NCI-H1436 treated with DMSO at 0.1 percent for 48 hours (cell line): ENCODE data around the gene ALDH1L1.

Experiments used
- DNase-seq: peaks from one replicate; lab custom pipeline; 2025; lab: John Stamatoyannopoulos, UW

The ALDH1L1 gene

DNA sequence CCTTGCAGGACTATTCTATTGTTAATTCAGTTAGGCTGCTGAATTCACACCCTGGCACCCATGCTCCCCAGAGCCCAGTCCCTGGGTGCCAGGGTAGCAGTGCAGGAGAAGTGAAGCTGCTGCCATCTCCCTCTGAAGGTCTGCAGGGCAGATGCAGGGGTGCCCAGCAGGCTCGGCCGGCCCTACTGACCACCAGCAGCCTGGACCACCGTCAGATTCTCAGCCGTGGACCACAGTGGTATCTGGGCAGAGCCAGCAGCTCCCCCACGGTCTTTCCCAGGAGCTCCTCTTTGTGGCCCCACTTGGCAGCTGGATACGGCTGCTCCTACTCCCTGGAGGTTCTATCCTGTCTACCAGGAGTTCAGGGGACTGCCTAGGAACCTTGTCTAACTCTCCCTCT lies 46.8 kb downstream of the ALDH1L1 start:
- DNase-seq, result no peak

DNA sequence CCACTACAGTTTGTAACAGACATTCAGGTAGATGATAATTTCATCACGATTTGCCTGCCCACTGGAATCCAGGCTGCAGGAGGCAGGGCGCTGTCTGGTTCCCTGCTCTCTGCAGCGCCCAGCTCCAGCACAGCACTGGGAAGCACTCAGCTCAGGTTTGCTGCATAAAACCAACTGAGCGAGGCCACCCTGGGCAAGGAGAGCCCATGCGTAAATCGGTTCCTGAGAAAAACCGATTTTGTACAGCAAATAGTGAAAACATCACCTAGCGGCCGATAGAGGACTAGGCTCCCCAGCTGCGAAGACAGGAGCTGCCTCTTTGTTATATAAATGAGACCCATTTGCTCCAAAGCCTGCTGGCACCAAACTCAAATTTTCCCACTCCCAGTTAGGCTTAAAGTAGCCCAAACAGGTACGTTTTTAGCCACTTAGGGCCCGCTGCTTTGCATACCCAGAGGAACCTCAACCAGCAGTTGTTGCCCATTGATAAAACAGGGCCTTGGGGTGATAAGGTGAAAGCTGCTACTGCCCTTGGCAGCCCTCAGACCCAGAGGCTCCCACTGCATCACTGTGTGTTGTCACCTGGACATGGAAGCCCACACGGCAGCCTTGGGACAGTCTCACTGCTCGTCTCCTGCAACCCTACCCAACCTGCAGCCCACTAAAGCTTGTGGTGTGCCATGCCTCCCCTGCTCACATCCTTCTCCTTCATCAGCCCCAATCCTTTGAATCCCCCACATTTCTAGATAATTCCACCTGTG lies 47.5 kb downstream of the ALDH1L1 start:
- DNase-seq, result no peak

DNA sequence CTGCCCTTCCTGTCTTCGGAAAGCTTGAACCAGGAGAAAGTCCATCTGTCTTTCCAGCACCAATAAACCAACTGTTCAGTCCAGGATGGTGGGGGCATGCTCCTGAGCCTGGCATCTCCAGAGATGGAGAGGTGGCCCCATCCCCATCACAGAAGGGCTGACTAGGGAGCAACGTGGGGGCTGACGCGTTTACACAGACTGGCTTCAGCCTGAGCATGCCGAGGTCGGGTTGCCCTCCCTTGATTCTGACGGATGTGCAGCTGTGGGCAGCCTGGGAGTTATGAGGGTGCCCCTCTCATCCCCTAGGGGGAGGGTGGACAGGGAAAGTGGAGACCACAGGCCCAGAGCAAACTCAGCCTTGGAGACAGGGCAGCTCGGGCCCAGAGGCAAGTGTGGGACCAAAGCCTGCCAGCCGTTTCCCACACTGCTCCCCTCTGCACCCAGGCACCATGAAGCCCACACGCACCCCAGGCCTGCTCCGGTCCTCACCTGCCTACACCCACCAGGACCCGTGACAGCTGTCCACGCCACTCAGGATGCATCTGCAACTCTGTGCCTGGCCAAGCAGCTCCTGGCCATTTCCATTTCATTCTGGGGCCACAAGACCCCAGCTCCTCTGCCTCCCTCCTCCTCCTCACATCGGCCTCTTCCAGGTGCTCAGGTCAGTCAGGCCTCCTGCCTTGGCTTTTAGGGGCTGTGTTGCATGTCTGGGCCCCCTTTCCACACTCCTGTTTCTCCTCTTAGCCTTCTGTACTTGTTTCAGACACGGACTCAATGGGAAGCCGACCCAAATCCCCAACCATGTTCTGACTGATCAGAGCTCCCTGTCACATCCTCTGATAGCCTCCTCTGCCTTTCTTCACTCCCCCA lies 48.3 kb downstream of the ALDH1L1 start:
- no peak for DNase-seq

DNA sequence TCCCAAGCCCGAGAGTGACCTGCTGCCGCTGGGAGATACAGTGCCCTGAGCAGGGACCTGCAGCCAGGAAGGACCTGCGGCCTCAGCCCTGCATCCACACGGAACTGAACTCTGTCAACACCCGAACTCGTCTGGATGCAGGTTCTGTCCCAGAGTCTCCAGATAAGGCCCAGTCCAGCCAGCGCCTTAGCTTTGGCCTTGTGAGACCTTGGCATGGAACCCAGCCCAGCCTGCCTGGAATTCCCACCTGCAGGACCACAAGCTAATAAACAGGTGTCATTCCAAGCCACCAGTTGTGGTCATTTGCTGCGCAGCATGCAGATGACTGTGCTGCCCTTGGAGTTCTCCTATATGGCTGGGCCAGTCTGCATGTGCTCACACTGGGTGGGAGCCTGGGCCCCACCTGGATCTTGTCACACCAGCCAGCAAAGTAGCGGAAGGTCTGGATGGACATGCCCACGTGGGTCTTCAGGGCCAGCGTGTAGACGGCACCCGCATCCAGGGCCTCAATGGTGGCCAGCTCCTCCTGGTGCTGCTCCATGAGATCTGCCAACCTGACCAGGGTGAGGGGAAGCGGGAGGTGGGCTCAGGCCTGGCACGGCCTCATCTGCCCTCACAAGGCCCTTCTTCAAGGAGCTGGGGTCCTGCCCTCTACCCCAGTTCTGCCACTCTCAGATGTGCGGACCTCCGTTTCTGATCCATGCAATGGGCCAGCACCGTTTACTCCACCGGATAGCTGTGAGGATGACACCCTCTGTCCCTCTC lies 49.2 kb downstream of the ALDH1L1 start:
- DNase-seq, result no peak

DNA sequence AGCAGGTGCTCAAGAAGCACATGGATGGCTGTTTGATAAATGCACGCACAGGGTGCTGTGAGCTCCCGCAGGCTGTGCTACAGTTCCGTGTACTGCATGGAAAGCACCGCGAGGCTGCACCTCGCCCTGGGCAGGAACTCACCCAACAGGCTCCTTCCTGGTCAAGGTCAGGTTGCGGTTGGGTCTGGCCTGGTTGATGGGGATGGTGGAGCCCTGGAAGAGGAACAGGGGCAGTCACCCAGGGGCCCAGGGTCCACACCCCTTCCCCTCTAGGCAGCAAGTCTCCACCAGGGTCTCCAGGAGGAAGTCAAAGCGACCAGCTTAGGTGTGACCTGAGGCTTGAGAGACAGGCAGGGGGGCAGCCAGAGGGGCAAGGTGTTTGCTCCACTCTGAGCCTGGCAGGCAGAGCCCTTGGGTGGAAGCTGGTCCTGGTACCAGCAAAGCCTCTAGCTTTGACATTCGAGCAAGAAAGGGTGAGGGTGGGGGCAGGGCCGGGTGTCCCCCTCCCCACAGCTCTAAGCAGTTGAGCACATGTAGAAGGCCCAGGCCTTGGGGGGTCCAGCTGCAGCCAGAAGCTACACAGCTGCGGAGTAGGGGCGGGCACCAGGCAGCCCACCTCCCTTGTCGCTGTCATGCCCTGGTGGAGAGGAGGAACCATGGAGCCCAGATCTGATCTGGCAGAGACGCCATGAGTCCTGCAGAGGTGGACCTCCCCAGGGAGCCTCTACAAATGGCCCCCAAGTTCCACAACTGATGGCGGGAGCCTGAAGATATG lies 50.1 kb downstream of the ALDH1L1 start:
- no peak for DNase-seq

DNA sequence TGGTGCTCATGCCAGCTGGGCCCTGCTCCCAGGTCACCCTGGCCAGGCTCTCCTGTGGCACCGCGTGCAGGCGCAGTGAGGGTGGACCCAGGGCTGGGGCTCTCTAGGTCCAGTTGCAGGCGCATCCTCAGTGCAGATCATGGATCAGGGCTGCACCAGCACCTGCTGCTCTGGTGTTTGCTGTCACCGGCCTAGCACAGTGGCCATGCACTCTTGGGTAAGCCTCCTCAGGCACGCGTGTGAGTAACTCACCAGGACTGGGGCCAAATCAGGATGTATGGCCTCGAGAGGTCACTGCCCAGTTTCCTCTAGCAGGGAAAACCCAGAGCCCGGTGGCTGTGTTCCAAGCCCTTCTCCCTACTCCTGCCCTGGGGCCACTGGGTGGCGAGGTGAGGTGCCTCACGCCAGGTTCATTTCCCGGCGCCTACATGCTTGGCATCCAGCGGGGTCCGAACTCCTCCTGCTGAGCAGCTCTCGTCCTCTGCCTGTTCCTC lies 50.9 kb downstream of the ALDH1L1 start:
- no peak for DNase-seq

DNA sequence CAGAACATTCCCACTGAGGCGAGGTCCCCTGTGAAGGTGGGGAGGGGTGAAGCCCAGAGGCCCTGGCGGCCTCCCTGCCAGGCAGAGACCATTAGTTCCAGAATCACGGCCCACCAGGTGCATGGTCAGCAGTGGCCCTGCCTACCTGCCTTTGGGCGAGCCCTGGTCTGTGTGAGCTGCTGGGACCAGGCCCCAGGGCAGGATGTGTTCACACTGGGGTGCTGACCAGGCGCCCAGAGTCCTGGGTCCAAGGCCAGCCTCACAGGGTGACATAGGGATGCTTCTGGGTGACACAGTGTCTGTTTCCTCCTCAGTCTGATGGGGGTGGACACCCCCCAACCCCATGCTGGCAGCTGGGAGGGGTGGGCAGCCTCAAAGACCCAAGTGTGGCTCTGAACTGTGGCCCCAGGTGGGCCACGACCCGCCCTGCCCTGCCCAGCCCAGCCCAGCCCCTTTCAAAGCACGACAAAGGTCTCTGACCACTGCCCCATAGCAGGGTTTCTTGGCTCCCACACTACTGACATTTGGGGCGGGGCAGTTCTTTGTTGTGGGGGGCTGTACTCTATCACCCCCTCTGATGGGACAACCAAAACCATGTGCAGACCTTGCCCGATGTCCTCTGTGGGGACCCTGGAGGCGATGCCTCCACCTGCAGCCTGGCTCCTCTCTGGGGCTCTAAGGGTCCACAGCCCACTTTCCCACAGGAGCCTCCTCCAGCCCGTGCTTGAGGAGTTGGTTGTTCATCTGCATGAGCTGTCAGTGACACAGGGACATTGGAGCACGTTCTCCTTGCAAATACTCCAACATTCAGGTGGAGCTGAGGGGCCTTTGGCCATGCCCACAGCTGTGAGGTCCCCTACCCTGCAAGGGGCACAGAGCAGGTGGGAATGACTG lies 51.6 kb downstream of the ALDH1L1 start:
- DNase-seq, result no peak

DNA sequence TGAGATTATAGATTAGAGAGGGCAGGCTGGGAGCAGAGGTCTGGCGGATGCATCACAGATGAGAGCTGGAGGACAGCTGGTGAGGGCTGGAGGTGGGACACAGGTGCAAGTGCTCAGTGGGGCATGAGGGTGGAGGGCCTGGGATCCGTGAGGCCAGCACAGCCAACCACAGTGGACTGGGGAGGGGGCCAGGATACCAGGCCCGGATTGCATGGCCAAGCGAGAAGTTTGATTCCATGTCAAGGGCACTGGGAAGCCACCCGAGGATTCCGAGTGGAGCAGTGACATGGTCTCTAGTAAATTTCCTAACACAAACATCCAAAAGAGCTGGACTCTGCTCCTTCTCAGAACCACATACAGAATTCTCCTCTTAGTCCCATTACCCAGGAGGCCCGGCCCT lies 52.5 kb downstream of the ALDH1L1 start:
- DNase-seq, result no peak

DNA sequence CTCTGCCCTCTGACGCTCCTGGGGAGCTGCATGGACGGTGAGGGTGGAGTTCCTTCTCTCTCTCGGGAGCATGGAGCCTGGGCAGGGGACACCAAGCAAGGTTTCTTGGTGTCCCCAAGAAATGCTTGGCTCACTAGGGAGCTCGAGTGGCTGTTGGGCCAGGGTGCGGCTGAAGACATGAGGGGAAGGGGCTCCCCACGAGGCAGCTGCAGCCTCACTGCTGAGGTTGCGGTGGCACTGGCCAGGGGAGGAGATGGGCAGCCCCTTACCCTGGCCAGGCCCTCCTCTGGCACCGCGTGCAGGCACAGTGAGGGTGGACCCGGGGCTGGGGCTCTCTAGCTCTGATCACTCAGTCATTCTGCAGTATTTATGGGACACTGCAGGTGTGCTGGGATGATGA lies 52.9 kb downstream of the ALDH1L1 start:
- DNase-seq, result no peak

DNA sequence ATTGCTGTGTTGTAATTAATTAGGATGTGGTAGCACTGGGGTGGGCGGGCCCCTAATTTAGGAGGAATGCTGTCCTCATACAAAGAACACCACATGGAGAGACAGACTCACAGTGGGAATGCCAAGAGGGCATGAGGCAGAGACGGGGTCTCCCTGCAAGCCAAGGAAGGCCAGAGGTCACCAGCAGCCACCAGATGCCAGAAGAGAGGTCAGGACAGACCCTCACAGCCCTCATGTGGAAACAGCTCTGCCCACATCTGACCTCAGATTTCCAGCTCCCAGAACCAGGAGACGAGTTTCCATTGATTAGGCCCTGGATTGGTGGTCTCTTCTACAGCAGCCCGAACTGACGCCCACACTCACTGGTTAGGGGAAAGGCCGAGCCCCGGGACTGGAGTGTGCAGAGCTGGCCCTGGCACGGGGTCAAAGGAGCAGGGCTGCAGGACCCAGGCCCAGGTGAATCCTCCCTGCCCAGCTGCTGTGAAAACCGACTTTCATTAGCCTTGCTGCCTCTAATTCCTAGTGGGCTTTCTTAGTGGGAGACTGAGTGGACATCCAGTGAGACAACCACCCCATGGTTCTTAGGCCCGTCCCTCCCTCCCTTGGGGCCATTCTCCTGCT lies 53.5 kb downstream of the ALDH1L1 start:
- no peak for DNase-seq

DNA sequence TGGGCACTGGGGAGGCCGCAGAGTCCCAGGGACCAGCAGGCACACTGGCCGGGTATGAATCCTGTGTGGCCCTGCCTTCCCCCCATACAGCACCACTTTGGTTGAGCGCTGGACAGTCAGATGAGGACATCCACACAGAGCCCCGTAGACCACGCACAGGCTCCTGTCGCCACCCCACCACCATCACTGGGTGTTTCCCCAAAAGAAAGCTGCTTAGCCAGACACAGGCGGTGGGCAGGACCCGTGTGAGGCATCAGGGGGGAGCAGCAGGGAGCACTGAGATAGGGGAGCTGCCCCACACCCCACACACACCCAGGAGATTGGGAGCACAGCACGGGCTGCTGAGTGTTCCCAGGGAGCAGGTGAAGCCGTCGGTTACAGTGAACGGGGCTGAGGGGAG lies 54.1 kb downstream of the ALDH1L1 start:
- DNase-seq, result no peak

DNA sequence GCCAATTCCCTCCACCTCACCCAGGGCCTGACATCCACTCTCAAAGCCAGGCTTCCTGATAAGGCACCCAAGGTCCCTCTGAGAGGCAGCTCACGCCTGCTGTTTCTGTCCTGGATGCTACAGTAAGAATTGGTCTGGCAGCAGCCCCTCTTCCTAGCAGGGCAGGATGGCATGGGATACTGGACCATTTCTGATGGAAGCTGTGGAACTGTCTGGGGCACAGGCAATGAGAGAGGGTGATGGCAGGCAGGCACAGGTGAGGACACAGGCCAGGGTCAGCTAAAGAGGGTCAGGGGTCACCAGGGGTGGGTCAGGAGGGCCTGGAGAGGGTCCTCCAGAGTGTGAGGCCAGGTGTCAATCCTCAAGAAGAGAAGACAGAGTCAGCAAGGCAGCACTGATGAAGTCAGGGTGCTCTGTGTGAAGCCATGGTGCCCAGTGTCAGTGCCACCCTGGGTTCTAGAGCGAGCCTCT lies 54.6 kb downstream of the ALDH1L1 start:
- DNase-seq, result no peak

DNA sequence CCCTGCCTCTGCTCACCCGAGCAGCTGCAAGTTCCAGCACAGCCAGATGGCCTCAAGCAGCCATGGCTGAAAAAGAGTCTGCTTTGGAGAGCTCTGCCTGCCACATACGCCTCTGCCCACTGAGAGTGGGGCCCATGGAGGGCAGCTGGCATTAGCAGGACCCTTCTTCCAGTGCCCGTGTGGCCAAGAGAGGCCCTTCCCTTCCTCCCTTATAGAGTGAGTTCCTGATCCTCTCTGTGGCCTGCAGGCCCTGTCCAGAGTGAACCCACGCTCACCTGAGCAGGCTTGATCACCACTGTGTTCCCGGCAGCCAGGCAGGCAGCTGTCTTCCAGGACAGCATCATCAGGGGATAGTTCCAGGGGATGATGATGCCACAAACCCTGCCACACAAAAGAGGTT lies 55.0 kb downstream of the ALDH1L1 start:
- no peak for DNase-seq

DNA sequence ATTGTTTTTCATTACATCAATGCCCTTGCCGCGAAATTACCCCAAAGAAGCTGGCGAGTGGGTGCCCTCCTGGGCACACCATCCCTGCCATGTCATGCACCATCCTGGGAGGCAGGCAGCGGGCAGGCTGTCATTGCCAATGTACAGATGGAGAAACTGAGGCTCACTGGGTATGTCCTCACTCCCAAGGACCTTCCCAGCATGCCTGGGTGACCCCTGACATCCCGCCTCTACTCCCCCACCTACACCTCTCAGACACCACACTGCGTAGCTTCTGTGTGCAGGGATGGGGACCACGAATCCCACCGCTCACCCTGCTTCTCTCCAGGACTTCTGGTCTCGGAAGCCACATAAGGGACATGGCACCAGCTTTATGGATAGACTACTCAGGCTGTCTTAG lies 55.5 kb downstream of the ALDH1L1 start:
- DNase-seq, result no peak

DNA sequence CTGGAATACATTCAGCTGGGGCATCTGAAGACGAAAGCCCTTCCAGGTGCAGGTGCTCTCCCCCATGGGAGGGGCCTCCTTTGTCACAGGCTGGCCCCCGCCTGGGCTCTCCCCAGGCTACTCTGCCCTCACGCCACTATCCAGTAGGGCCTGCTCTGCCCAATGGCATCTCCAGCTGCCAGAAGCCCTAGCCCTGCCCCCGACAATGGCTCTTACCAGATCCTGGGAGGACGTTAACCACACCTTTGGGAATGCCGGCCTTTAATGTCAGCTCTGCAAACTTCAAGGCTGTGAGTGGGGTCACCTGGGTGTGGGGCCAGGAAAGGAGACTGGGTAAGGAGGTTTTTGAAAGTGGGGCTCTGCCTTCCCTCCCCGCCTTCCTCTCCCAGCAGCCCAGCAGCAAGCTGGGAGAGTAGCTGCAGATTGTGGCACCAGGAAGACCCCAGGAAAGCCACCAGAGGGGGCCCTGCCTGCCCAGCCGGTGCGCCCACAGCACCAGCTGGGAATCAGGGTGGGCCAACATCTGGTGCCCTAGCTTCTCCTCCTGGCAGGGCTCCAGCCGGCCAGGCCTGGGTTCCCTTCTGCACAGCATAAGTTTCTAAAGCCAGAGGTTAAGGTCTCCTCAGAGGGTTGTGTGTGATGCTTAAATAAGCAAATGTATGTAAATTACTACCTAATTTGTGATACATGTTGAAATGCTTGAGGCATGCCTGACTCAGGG lies 56.1 kb downstream of the ALDH1L1 start:
- no peak for DNase-seq

DNA sequence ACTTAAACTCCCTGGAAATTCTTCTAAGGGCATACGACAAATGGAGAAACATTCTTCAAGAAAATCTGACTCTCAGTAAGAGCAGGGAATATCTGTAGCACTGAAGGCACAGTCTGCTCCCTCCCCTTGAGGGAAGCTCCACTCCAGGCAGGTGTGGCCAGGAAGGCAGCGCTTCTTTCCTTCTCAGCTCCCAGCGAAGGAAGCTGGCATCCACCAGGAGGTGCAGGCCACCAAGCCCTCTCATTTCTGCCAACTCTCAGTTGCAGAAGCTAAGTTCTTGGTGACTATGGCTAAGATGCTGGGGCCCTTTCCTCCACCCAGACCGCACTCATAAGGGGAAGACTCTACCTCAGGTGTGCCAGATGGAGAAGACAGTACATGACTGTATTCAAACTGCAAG lies 58.8 kb downstream of the ALDH1L1 start:
- no peak for DNase-seq

DNA sequence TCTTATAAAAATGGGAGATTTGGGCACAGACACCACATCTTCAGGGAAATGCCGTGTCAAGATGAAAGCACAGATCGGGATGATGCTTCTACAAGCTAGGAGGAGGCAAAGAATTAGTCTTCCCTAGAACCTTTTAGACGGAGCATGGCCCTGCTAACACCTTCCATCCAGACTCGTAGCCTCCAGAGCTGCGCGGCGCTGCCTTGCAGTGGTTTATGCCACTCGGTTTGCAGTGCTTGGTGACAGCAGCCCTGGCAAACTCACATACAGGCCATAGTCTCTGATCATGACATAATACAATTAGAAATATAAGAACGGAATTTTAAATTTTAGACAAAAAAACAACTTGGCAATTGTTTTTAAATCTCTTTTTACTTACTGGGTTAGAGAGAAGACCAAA lies 59.3 kb downstream of the ALDH1L1 start:
- DNase-seq, result no peak

DNA sequence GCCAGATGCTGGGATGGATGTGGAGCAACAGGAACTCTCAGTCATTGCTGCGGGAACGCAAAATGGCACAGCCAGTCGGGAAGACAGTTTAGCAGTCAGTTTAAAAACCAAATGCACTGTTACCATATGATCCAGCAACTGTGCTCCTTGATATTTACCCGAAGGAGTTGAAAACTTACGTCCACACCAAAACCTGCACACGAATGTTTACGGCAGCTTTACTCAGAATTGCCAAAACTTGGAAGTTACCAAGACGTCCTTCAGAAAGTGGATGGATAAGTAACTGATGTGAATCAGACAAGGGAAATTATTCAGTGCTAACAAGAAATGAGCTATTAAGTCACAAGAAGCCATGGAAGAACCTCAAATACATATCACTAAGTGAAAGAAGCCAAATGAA lies 60.4 kb downstream of the ALDH1L1 start:
- no peak for DNase-seq

DNA sequence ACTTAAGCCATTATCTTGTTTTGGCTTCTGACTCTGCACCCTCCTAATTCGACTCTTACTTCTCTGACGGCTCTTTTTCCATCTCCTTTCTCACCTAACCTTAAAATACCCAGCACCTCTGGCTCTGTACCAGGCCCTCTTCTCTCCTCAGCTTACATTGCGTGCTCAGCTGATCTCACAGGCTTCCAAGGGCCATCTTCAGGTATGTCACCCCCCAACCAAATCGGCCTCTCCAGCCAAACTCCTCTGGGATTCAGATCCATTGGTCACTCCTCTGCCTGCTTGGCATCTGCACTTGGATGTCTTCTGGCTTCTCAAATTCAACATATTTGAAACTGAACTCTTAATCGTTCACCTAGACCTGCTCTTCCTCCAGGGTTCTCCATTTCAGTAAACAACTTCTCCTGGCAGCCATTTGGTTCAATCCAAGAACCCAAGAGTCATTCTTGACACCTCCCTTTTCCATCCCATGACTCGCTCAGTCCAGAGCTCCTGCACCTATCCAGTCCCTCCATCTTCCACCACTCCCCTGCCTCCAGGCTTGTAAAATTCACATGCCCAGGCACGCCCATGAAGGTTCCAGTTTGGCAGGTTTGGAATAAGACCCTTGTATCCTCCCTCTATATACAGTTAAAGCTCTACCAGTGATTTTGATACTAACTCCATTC lies 61.2 kb downstream of the ALDH1L1 start:
- no peak for DNase-seq
